PFSK-1 (cell line): ENCODE measurements around the gene RERE.

ENCODE experiments used
- FOXP2 ChIP-seq: optimal IDR thresholded peaks from 2 replicates; pipeline ENCODE3; 2011; ENCODE audit warnings: borderline replicate concordance, control low read depth, inconsistent platforms; ENCODE audit not compliant: insufficient read depth; ENCODE audit errors: extremely low read length, extremely low read depth
- POLR2AphosphoS5 ChIP-seq: IDR thresholded peaks from 2 replicates; pipeline ENCODE4 v1.6.1; 2012; ENCODE audit warnings: low read depth, mild to moderate bottlenecking, control low read depth, low read length, moderate library complexity
- SIN3A ChIP-seq: IDR thresholded peaks from 2 replicates; pipeline ENCODE4 v1.6.1; 2012; ENCODE audit warnings: mild to moderate bottlenecking, low read length, moderate library complexity, borderline replicate concordance; ENCODE audit not compliant: insufficient read depth
- TAF1 ChIP-seq: IDR thresholded peaks from 2 replicates; pipeline ENCODE4 v1.6.1; 2012; ENCODE audit warnings: low read length, control low read depth, borderline replicate concordance; ENCODE audit not compliant: insufficient read depth
- TF ChIP-seq, protein P1 (sequence below), 2 experiments: IDR thresholded peaks; 2 replicates each; pipeline versions ENCODE4 v1.6.1 to v1.8.0; 2011 to 2012; ENCODE audit warnings: low read depth in 2 of 2, low read length in 2 of 2, control low read depth in 1 of 2, inconsistent platforms in 1 of 2, mild to moderate bottlenecking in 1 of 2, moderate library complexity in 1 of 2; ENCODE audit not compliant: insufficient read depth in 1 of 2

RERE gene

DNA sequence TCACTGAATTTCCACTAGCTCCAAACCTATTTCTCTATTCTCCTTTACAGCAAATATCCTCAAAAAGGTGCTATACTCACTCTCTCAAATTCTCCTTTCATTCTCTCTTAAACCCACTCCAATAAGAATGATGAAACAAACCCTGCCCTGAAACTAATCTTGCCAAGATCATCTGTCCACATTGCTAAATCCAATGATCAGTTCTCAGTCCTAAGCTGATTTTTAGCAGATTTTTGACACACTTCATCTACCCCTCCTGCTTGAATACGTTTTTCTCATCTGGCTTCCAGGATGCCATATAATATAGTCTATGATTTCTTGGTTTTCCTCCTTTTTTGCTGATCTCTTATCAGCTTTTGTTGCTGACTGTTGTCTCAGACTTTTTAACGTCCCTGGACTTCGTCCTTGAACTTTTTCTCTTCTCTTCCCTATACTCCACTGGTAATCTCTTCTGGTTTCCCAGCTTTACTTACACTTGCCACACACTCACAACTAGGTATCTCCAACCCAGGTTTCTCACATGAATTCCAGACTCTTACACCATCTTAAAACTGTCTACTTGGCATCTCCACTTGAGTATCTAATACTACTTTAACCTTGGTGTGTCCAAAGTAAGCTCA lies 35.3 kb downstream of the RERE start:
- TF ChIP-seq, protein P1, sequence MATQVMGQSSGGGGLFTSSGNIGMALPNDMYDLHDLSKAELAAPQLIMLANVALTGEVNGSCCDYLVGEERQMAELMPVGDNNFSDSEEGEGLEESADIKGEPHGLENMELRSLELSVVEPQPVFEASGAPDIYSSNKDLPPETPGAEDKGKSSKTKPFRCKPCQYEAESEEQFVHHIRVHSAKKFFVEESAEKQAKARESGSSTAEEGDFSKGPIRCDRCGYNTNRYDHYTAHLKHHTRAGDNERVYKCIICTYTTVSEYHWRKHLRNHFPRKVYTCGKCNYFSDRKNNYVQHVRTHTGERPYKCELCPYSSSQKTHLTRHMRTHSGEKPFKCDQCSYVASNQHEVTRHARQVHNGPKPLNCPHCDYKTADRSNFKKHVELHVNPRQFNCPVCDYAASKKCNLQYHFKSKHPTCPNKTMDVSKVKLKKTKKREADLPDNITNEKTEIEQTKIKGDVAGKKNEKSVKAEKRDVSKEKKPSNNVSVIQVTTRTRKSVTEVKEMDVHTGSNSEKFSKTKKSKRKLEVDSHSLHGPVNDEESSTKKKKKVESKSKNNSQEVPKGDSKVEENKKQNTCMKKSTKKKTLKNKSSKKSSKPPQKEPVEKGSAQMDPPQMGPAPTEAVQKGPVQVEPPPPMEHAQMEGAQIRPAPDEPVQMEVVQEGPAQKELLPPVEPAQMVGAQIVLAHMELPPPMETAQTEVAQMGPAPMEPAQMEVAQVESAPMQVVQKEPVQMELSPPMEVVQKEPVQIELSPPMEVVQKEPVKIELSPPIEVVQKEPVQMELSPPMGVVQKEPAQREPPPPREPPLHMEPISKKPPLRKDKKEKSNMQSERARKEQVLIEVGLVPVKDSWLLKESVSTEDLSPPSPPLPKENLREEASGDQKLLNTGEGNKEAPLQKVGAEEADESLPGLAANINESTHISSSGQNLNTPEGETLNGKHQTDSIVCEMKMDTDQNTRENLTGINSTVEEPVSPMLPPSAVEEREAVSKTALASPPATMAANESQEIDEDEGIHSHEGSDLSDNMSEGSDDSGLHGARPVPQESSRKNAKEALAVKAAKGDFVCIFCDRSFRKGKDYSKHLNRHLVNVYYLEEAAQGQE (IDR thresholded peaks at IDR 0.05; ENCODE audit: insufficient read depth in 1 of 2, low read depth in 2 of 2, low read length in 2 of 2) = no peak
- TF ChIP-seq TAF1 (no peak), POLR2AphosphoS5 (no peak), FOXP2 (no peak), SIN3A (no peak)

DNA sequence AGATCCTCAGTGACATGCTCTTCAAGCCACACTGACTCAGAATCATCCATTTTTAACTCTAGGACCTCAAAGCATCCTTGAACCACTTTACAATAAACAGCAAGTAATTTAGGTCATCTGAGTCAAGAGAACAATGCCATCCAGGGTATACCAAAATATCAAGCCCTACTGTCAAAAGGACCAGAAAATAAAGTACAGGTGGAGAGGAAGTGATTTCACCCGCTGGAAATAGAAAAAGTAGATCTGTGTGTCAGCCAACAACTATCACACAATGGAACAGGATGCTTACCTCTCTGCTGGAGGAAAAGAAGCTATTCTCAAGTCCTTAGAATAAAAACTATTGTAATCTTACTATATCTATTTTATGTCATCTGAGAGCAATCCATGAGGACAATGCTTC lies 37.0 kb downstream of the RERE start:
- TF ChIP-seq POLR2AphosphoS5 = no peak
- no peak for TF ChIP-seq TAF1
- TF ChIP-seq, protein P1 (IDR thresholded peaks at IDR 0.05; ENCODE audit: insufficient read depth in 1 of 2, low read depth in 2 of 2, low read length in 2 of 2) = no peak
- no peak for TF ChIP-seq SIN3A
- TF ChIP-seq FOXP2 = no peak

DNA sequence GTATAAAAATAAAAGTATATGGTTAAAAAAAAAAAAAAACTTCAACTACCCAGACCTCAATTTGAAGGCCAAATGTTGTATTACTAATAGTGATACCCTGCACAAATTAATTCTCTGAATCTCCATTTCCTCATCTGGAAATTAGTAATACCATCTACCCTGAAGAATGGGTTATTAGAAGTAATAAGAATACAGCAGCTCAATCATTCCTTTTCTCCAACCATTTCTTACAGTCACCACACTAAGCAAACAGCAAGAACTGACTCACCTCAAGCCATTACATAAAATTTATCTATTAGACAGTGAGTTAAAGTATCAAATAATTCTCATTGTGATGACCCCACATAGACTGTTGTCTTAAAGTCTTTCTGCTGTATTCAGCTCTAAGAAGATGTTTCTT lies 39.6 kb downstream of the RERE start:
- no peak for TF ChIP-seq POLR2AphosphoS5
- TF ChIP-seq TAF1 = no peak
- TF ChIP-seq, protein P1 (IDR thresholded peaks at IDR 0.05; ENCODE audit: insufficient read depth in 1 of 2, low read depth in 2 of 2, low read length in 2 of 2) = no peak
- TF ChIP-seq FOXP2 = no peak
- no peak for TF ChIP-seq SIN3A

DNA sequence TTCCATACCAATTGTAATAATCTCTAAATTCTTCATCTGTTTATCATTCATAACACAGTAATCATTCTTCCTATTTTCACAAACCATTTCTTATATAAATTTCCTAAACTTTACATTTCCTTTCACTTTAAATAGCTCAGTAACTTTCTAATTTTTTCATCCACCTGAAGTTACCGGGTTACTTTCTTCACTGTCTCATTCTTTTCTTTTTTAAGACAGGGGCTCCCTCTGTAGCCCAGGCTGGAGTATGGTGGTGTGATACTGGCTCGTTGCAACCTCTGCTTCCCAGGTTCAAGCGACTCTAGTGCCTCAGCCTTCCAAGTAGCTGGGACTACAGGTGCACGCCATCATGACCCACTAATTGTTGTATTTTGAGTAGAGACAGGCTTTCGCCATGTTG lies 41.3 kb downstream of the RERE start:
- TF ChIP-seq TAF1 (no peak), POLR2AphosphoS5 (no peak), SIN3A (no peak), FOXP2 (no peak)
- TF ChIP-seq, protein P1 (IDR thresholded peaks at IDR 0.05; ENCODE audit: insufficient read depth in 1 of 2, low read depth in 2 of 2, low read length in 2 of 2) = no peak
